Natural killer cell (primary cell): ENCODE results near the gene CCNO. TPM values are rescaled to one million over a fixed set of nuclear protein-coding genes. Genes with fewer than 3 reads are reported as not detected.

Experiments used
- ATAC-seq, 3 donors: fragments of 150-1000 bp in 2 of 3; fragments of 200-7000 bp in 1 of 3; cut with Tn5 transposase; 1 replicate in 1 of 3; 2 replicates in 2 of 3; pipeline ENCODE4 v1.10.0; 2021; ENCODE audit warnings: mild to moderate bottlenecking in 2 of 3, moderate library complexity in 2 of 3
- DNase-seq, 2 donors: peaks; one replicate each; pipeline versions ENCODE4 v3.0.0 to v3.0.0-alpha.2; 2013 to 2021; ENCODE audit warnings: mixed read lengths in 1 of 2
- H3K27ac ChIP-seq: one replicate; pipeline ENCODE4 v1.5.1; 2013; ENCODE audit warnings: mild to moderate bottlenecking, low read length
- H3K27me3 ChIP-seq: one replicate; pipeline ENCODE4 v1.6.1; 2013; ENCODE audit warnings: low read length; ENCODE audit not compliant: control insufficient read depth, insufficient read depth
- H3K36me3 ChIP-seq: one replicate; pipeline ENCODE4 v1.6.1; 2013; ENCODE audit warnings: low read length; ENCODE audit not compliant: control insufficient read depth, insufficient read depth
- H3K4me1 ChIP-seq: one replicate; pipeline ENCODE4 v1.6.1; 2013; ENCODE audit warnings: low read length; ENCODE audit not compliant: control insufficient read depth, insufficient read depth
- H3K4me3 ChIP-seq: one replicate; pipeline ENCODE4 v1.5.1; 2013; ENCODE audit warnings: low read length
- H3K9me3 ChIP-seq: one replicate; pipeline ENCODE4 v1.6.1; 2013; ENCODE audit warnings: low read length; ENCODE audit not compliant: control insufficient read depth, insufficient read depth
- H3K27ac Mint-ChIP-seq, 2 donors: one replicate each; pipeline ENCODE4 v1.8.0; 2022; ENCODE audit warnings: mild to moderate bottlenecking in 2 of 2, mixed read lengths in 2 of 2, moderate library complexity in 1 of 2
- H3K27me3 Mint-ChIP-seq, 2 donors: one replicate each; pipeline ENCODE4 v1.8.0; 2022; ENCODE audit warnings: low read depth in 2 of 2, mixed read lengths in 2 of 2
- H3K36me3 Mint-ChIP-seq: one replicate; pipeline ENCODE4 v1.8.0; 2022; ENCODE audit warnings: mixed read lengths
- H3K4me1 Mint-ChIP-seq, 2 donors: one replicate each; pipeline ENCODE4 v1.8.0; 2022; ENCODE audit warnings: mixed read lengths in 2 of 2
- H3K4me3 Mint-ChIP-seq: one replicate; pipeline ENCODE4 v1.8.0; 2022; ENCODE audit warnings: mild to moderate bottlenecking, moderate library complexity, mixed read lengths
- H3K9me3 Mint-ChIP-seq, 2 donors: one replicate each; pipeline ENCODE4 v1.8.0; 2022; ENCODE audit warnings: mixed read lengths in 2 of 2
- CTCF ChIP-seq: fragments of 200-600 bp; IDR thresholded peaks from one replicate; pipeline ENCODE4 v1.8.0; 2022; ENCODE audit warnings: antibody characterized with exemption
- WGBS: methylation state at CpG from one replicate; pipeline ENCODE4 v1.1.7; 2013; ENCODE audit warnings: missing lambda C conversion rate; ENCODE audit not compliant: insufficient coverage; 5-methylcytosine and 5-hydroxymethylcytosine counted together
- intact Hi-C: fragments of 100-400 bp; cut with micrococcal nuclease; formaldehyde crosslinking; loops from one replicate; pipeline ENCODE4 v1.14.2; 2022
- total RNA-seq, 4 donors: library from RNA; stranded (reverse); fragments of 120-200 nt in 1 of 4; gene quantifications; one replicate each; pipeline versions ENCODE4 v1.2.3 to v1.2.4, GENCODE V29; 2013 to 2022

Gene CCNO
- total RNA-seq, 3 donors from 2014 or later (not counting 1 experiment from before 2014, with no cell fraction given), result not detected

- no peaks in the 10 kb centered on the region for H3K9me3 Mint-ChIP-seq
- no peak overlapping the region for H3K4me3 ChIP-seq
- H3K4me1 Mint-ChIP-seq, result peaks cover 21 to 28% of the 10 kb centered on the region in 2 donors
- WGBS, result 25% methylated on average over 30 of the region's 30 CpGs
- no peak for DNase-seq
- no peak overlapping the region for H3K27ac Mint-ChIP-seq
- intact Hi-C loops, result no loop called here
- H3K36me3 ChIP-seq, result no peaks in the 10 kb centered on the region
- no peak for TF ChIP-seq CTCF
- no peak overlapping the region for H3K4me3 Mint-ChIP-seq
- peaks cover 62% of the 10 kb centered on the region for H3K27me3 ChIP-seq
- no peak for ATAC-seq
- H3K36me3 Mint-ChIP-seq, result no peaks in the 10 kb centered on the region
- H3K27me3 Mint-ChIP-seq, result peaks cover 72 to 78% of the 10 kb centered on the region in 2 donors
- peaks cover 34% of the 10 kb centered on the region for H3K4me1 ChIP-seq
- no peak overlapping the region for H3K27ac ChIP-seq
- no peaks in the 10 kb centered on the region for H3K9me3 ChIP-seq
Observed at GRCh38 chr5:55222092-55222984, 11.1 kb downstream of the CCNO start.

- H3K4me3 Mint-ChIP-seq, result peak overlapping the region; percentile 65
- DNase-seq, result no peak
- peaks cover 21% of the 10 kb centered on the region for H3K4me1 ChIP-seq
- TF ChIP-seq CTCF, result no peak
- H3K4me1 Mint-ChIP-seq, result peaks cover 21% of the 10 kb centered on the region in 2 donors
- peaks cover 53% of the 10 kb centered on the region for H3K27me3 ChIP-seq
- no peak overlapping the region for H3K27ac ChIP-seq
- 6% methylated on average over 62 of the region's 62 CpGs for WGBS
- H3K36me3 ChIP-seq, result no peaks in the 10 kb centered on the region
- no peaks in the 10 kb centered on the region for H3K9me3 ChIP-seq
- intact Hi-C loops, result no loop called here
- H3K36me3 Mint-ChIP-seq, result no peaks in the 10 kb centered on the region
- peak in 2 of 3 donors; percentile 29 to 58 for ATAC-seq
- H3K4me3 ChIP-seq, result no peak overlapping the region
- peaks cover 68 to 78% of the 10 kb centered on the region in 2 donors for H3K27me3 Mint-ChIP-seq
- H3K27ac Mint-ChIP-seq, result no peak overlapping the region
- no peaks in the 10 kb centered on the region for H3K9me3 Mint-ChIP-seq
Observed at GRCh38 chr5:55220433-55221185, 12.8 kb downstream of the CCNO start.

GRCh38 chr5:55219770-55220169, 13.6 kb downstream of the CCNO start:
- no peak overlapping the region for H3K4me3 ChIP-seq
- DNase-seq, result no peak
- peaks cover 21% of the 10 kb centered on the region for H3K4me1 ChIP-seq
- intact Hi-C loops, result no loop called here
- H3K27ac ChIP-seq, result no peak overlapping the region
- peaks cover 45% of the 10 kb centered on the region for H3K27me3 ChIP-seq
- Mint-ChIP-seq H3K4me1 (peaks cover 21% of the 10 kb centered on the region in 2 donors), H3K36me3 (no peaks in the 10 kb centered on the region), H3K4me3 (peak overlapping the region; percentile 6), H3K27me3 (peaks cover 63 to 70% of the 10 kb centered on the region in 2 donors), H3K27ac (no peak overlapping the region), H3K9me3 (no peaks in the 10 kb centered on the region)
- no peaks in the 10 kb centered on the region for H3K9me3 ChIP-seq
- no CpG with 5 or more reads among the region's 3 CpGs for WGBS
- ATAC-seq, result no peak
- TF ChIP-seq CTCF, result no peak
- H3K36me3 ChIP-seq, result no peaks in the 10 kb centered on the region
